Mesenchymal stem cell (in vitro differentiated cells and primary cell): ENCODE results near the gene LRRC45.

Experiments used
- DNase-seq: peaks from one replicate; pipeline ENCODE4 v3.0.0-alpha.2; 2013
- H2AFZ ChIP-seq: one replicate; pipeline ENCODE4 v1.6.1; 2013; ENCODE audit warnings: low read depth, mild to moderate bottlenecking, control low read depth, inconsistent platforms, low read length, moderate library complexity
- H2AK5ac ChIP-seq: 2 replicates; pipeline ENCODE4 v1.6.1; 2013; ENCODE audit warnings: low read length, moderate library complexity, mild to moderate bottlenecking, inconsistent platforms; ENCODE audit not compliant: severe bottlenecking
- H2BK120ac ChIP-seq: one replicate; pipeline ENCODE4 v1.6.1; 2013; ENCODE audit warnings: low read depth, mild to moderate bottlenecking, inconsistent platforms, low read length, moderate library complexity
- H2BK12ac ChIP-seq, 2 experiments: one replicate each; pipeline ENCODE4 v1.6.1; 2013; ENCODE audit warnings: inconsistent platforms in 2 of 2, low read length in 2 of 2, mild to moderate bottlenecking in 2 of 2, moderate library complexity in 2 of 2, control low read depth in 1 of 2
- H2BK15ac ChIP-seq: one replicate; pipeline ENCODE4 v1.6.1; 2013; ENCODE audit warnings: mild to moderate bottlenecking, low read depth, inconsistent platforms; ENCODE audit not compliant: poor library complexity, severe bottlenecking
- H2BK5ac ChIP-seq: 2 replicates; pipeline ENCODE4 v1.6.1; 2013; ENCODE audit warnings: low read depth, mild to moderate bottlenecking, low read length, control low read depth, inconsistent platforms; ENCODE audit not compliant: poor library complexity, severe bottlenecking
- H3K14ac ChIP-seq, 2 experiments: one replicate each; pipeline ENCODE4 v1.6.1; 2013; ENCODE audit warnings: inconsistent platforms in 2 of 2, low read length in 2 of 2, control low read depth in 1 of 2, mild to moderate bottlenecking in 1 of 2, moderate library complexity in 1 of 2
- H3K18ac ChIP-seq, 2 experiments: one replicate each; pipeline ENCODE4 v1.6.1; 2013; ENCODE audit warnings: inconsistent platforms in 2 of 2, low read length in 2 of 2, control low read depth in 1 of 2, low read depth in 1 of 2, mild to moderate bottlenecking in 1 of 2
- H3K23ac ChIP-seq, 2 experiments: one replicate each; pipeline ENCODE4 v1.6.1; 2013; ENCODE audit warnings: inconsistent platforms in 2 of 2, low read length in 2 of 2, mild to moderate bottlenecking in 2 of 2, moderate library complexity in 2 of 2, control low read depth in 1 of 2
- H3K27ac ChIP-seq: 2 replicates; pipeline ENCODE4 v1.5.1; 2013; ENCODE audit warnings: mild to moderate bottlenecking, moderate library complexity, low read length, control low read depth, inconsistent platforms; ENCODE audit not compliant: poor library complexity, severe bottlenecking
- H3K27me3 ChIP-seq, 2 experiments: 2 replicates each; pipeline versions ENCODE4 v1.6.1 to v1.7.0; 2013; ENCODE audit warnings: low read length in 2 of 2, mild to moderate bottlenecking in 2 of 2, moderate library complexity in 2 of 2, control low read depth in 1 of 2, inconsistent platforms in 1 of 2; ENCODE audit not compliant: control insufficient read depth in 1 of 2, insufficient read depth in 1 of 2
- H3K36me3 ChIP-seq, 2 experiments: 2 replicates each; pipeline versions ENCODE4 v1.6.1 to v1.7.0; 2013; ENCODE audit warnings: low read length in 2 of 2, control low read depth in 1 of 2, inconsistent platforms in 1 of 2, low read depth in 1 of 2, mild to moderate bottlenecking in 1 of 2; ENCODE audit not compliant: insufficient read depth in 2 of 2, control insufficient read depth in 1 of 2
- H3K4ac ChIP-seq, 2 experiments: one replicate each; pipeline ENCODE4 v1.6.1; 2013; ENCODE audit warnings: inconsistent platforms in 2 of 2, low read length in 2 of 2, mild to moderate bottlenecking in 2 of 2, moderate library complexity in 2 of 2, control low read depth in 1 of 2, low read depth in 1 of 2
- H3K4me1 ChIP-seq: 2 replicates; pipeline ENCODE4 v1.6.1; 2013; ENCODE audit warnings: low read depth, low read length, control low read depth; ENCODE audit not compliant: control insufficient read depth, insufficient read depth
- H3K4me2 ChIP-seq: 2 replicates; pipeline ENCODE4 v1.6.1; 2013; ENCODE audit warnings: low read length, mild to moderate bottlenecking, inconsistent platforms; ENCODE audit not compliant: poor library complexity, severe bottlenecking
- H3K4me3 ChIP-seq, 2 experiments: 2 replicates each; pipeline versions ENCODE4 v1.5.1 to v1.7.0; 2013; ENCODE audit warnings: low read length in 2 of 2, mild to moderate bottlenecking in 2 of 2, control low read depth in 1 of 2, low read depth in 1 of 2; ENCODE audit not compliant: insufficient read depth in 1 of 2
- H3K79me1 ChIP-seq: replicated peaks from 2 replicates; pipeline ENCODE4 v1.6.1; 2013; ENCODE audit warnings: mild to moderate bottlenecking, control low read depth, low read length, inconsistent platforms; ENCODE audit not compliant: poor library complexity, severe bottlenecking
- H3K9ac ChIP-seq: 2 replicates; pipeline ENCODE4 v1.7.0; 2013; ENCODE audit warnings: mild to moderate bottlenecking, low read length, moderate library complexity
- H3K9me3 ChIP-seq: 2 replicates; pipeline ENCODE4 v1.7.0; 2013; ENCODE audit warnings: mild to moderate bottlenecking, low read length; ENCODE audit not compliant: control insufficient read depth
- H4K8ac ChIP-seq: one replicate; pipeline ENCODE4 v1.6.1; 2013; ENCODE audit warnings: inconsistent platforms, mild to moderate bottlenecking, low read length, moderate library complexity
- H4K91ac ChIP-seq: one replicate; pipeline ENCODE4 v1.6.1; 2013; ENCODE audit warnings: mild to moderate bottlenecking, low read length, inconsistent platforms
- WGBS: methylation state at CpG from one replicate; pipeline ENCODE4 v1.1.7; 2013; ENCODE audit warnings: mixed read lengths; 5-methylcytosine and 5-hydroxymethylcytosine counted together

LRRC45 gene

GRCh38 chr17:82052638-82053059 is 29.5 kb downstream of the LRRC45 start:
- 34% methylated on average over 19 of the region's 19 CpGs for WGBS
- H3K4ac ChIP-seq = no peak overlapping the region
- no peak overlapping the region for H3K27ac ChIP-seq
- no peak for DNase-seq
- H3K9me3 ChIP-seq = no peaks in the 10 kb centered on the region
- H3K4me1 ChIP-seq = peaks cover 37% of the 10 kb centered on the region
- no peak overlapping the region for H2BK120ac ChIP-seq
- peaks cover 54% of the 10 kb centered on the region for H3K79me1 ChIP-seq
- peak overlapping the region; percentile 88 for H3K4me2 ChIP-seq
- H3K9ac ChIP-seq = peak overlapping the region; percentile 85
- H2AFZ ChIP-seq = no peak overlapping the region
- no peak overlapping the region for H2AK5ac ChIP-seq
- peak overlapping the region in 1 of 2 experiments; percentile 60 for H3K23ac ChIP-seq
- peak overlapping the region; percentile 85 to 89 for H3K4me3 ChIP-seq
- no peak overlapping the region for H4K91ac ChIP-seq
- no peak overlapping the region for H2BK15ac ChIP-seq
- H3K27me3 ChIP-seq = no peaks in the 10 kb centered on the region
- H3K36me3 ChIP-seq = peaks cover 65 to 79% of the 10 kb centered on the region in 2 experiments
- no peak overlapping the region for H2BK5ac ChIP-seq
- no peak overlapping the region for H3K18ac ChIP-seq
- no peak overlapping the region for H4K8ac ChIP-seq
- no peak overlapping the region for H2BK12ac ChIP-seq
- no peak overlapping the region for H3K14ac ChIP-seq

- Histone ChIP-seq H3K4me1 (peaks cover 37% of the 10 kb centered on the region), H3K79me1 (peaks cover 54% of the 10 kb centered on the region), H3K4ac (no peak overlapping the region), H2BK120ac (no peak overlapping the region), H3K4me3 (peak overlapping the region in 1 of 2 experiments; percentile 85), H2AFZ (no peak overlapping the region), H3K27ac (no peak overlapping the region), H3K36me3 (peaks cover 65 to 79% of the 10 kb centered on the region in 2 experiments), H3K18ac (no peak overlapping the region), H3K23ac (no peak overlapping the region), H2AK5ac (no peak overlapping the region), H3K4me2 (peak overlapping the region; percentile 88), H4K91ac (no peak overlapping the region), H2BK15ac (no peak overlapping the region), H2BK12ac (no peak overlapping the region), H3K14ac (no peak overlapping the region), H3K9ac (peak overlapping the region; percentile 85), H3K9me3 (no peaks in the 10 kb centered on the region), H2BK5ac (no peak overlapping the region), H3K27me3 (no peaks in the 10 kb centered on the region), H4K8ac (no peak overlapping the region)
- WGBS = 94% methylated on average over 19 of the region's 19 CpGs
- DNase-seq = no peak
Observed at GRCh38 chr17:82053130-82053529, 30.0 kb downstream of the LRRC45 start.

GRCh38 chr17:82053556-82054263 is 30.6 kb downstream of the LRRC45 start:
- H4K91ac ChIP-seq = peak overlapping the region; percentile 36
- peak overlapping the region; percentile 85 for H3K9ac ChIP-seq
- no peak overlapping the region for H2BK120ac ChIP-seq
- peaks cover 37% of the 10 kb centered on the region for H3K4me1 ChIP-seq
- H4K8ac ChIP-seq = no peak overlapping the region
- H3K9me3 ChIP-seq = no peaks in the 10 kb centered on the region
- H3K4ac ChIP-seq = no peak overlapping the region
- H3K36me3 ChIP-seq = peaks cover 64 to 79% of the 10 kb centered on the region in 2 experiments
- no peak overlapping the region for H3K27ac ChIP-seq
- H3K18ac ChIP-seq = no peak overlapping the region
- no peak overlapping the region for H2AK5ac ChIP-seq
- H3K14ac ChIP-seq = no peak overlapping the region
- H2BK12ac ChIP-seq = no peak overlapping the region
- WGBS = 98% methylated on average over 28 of the region's 28 CpGs
- peak overlapping the region in 1 of 2 experiments; percentile 85 for H3K4me3 ChIP-seq
- no peak overlapping the region for H2AFZ ChIP-seq
- no peak overlapping the region for H2BK5ac ChIP-seq
- H3K4me2 ChIP-seq = no peak overlapping the region
- peaks cover 52% of the 10 kb centered on the region for H3K79me1 ChIP-seq
- DNase-seq = no peak
- H3K23ac ChIP-seq = no peak overlapping the region
- no peak overlapping the region for H2BK15ac ChIP-seq
- H3K27me3 ChIP-seq = no peaks in the 10 kb centered on the region

DNA sequence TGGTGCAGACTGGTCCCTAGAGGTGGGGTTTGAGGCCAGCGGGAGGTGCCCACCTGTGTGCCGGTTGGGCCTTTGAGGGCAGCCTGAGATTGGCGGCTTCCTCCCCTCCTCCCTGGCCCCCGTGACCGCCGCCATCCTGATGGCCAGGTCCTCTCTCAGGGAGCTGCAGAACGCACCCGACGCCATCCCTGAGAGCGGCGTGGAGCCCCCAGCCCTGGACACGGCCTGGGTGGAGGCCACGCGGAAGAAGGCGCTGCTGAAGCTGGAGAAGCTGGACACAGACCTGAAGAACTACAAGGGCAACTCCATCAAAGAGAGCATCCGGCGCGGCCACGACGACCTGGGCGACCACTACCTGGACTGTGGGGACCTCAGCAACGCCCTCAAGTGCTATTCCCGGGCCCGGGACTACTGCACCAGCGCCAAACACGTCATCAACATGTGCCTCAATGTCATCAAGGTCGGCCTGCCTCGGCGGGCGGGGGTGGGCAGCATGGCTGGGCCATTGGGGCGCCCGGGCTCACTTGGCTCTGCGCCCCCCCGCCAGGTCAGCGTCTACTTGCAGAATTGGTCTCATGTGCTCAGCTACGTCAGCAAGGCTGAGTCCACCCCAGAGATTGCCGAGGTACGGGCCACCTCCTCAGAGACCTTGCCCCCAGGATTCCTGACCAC is 31.4 kb downstream of the LRRC45 start:
- H2AK5ac ChIP-seq = no peak overlapping the region
- no peaks in the 10 kb centered on the region for H3K9me3 ChIP-seq
- peaks cover 38% of the 10 kb centered on the region for H3K4me1 ChIP-seq
- WGBS = 97% methylated on average over 38 of the region's 38 CpGs
- no peak overlapping the region for H3K4ac ChIP-seq
- no peak overlapping the region for H2BK12ac ChIP-seq
- H3K36me3 ChIP-seq = peaks cover 63 to 79% of the 10 kb centered on the region in 2 experiments
- H3K9ac ChIP-seq = no peak overlapping the region
- no peak overlapping the region for H4K8ac ChIP-seq
- no peak overlapping the region for H3K27ac ChIP-seq
- H4K91ac ChIP-seq = no peak overlapping the region
- no peak for DNase-seq
- H2BK5ac ChIP-seq = no peak overlapping the region
- no peak overlapping the region for H3K4me3 ChIP-seq
- H3K23ac ChIP-seq = no peak overlapping the region
- H3K18ac ChIP-seq = no peak overlapping the region
- no peak overlapping the region for H2BK15ac ChIP-seq
- no peaks in the 10 kb centered on the region for H3K27me3 ChIP-seq
- H2AFZ ChIP-seq = no peak overlapping the region
- H3K4me2 ChIP-seq = no peak overlapping the region
- peaks cover 49% of the 10 kb centered on the region for H3K79me1 ChIP-seq
- no peak overlapping the region for H3K14ac ChIP-seq
- H2BK120ac ChIP-seq = no peak overlapping the region
